Cardiac muscle cell (in vitro differentiated cells and primary cell): Measurements from ENCODE around the gene SAP30BP. TPM values are rescaled to one million over a fixed set of nuclear protein-coding genes. Genes with fewer than 3 reads are reported as not detected.

Experiments used
- DNase-seq, 2 donors: peaks; one replicate each; pipeline versions ENCODE4 v3.0.0 to v3.0.0-alpha.2; 2010 to 2017; ENCODE audit warnings: low read depth in 1 of 2, low spot score in 1 of 2
- H3K27ac ChIP-seq: fragments of 200-600 bp; sonication (generic); 2 replicates; pipeline ENCODE4 v1.5.1; 2016
- H3K27me3 ChIP-seq: fragments of 200-600 bp; sonication (generic); 2 replicates; pipeline ENCODE4 v1.6.0; 2016; ENCODE audit warnings: control low read depth
- H3K36me3 ChIP-seq: fragments of 200-600 bp; sonication (generic); 2 replicates; pipeline ENCODE4 v1.5.1; 2016; ENCODE audit warnings: control low read depth
- H3K4me1 ChIP-seq: fragments of 200-600 bp; sonication (generic); 2 replicates; pipeline ENCODE4 v1.8.1; 2017; ENCODE audit warnings: low read depth, mild to moderate bottlenecking, mixed run types
- H3K4me3 ChIP-seq: fragments of 200-600 bp; sonication (generic); 2 replicates; pipeline ENCODE4 v1.5.1; 2016; ENCODE audit warnings: mild to moderate bottlenecking
- H3K9me3 ChIP-seq: fragments of 200-600 bp; sonication (generic); 2 replicates; pipeline ENCODE4 v1.5.1; 2017; ENCODE audit warnings: low read depth, mild to moderate bottlenecking, control low read depth
- polyA plus RNA-seq: library from polyadenylated mRNA; unstranded; fragments of >200 nt; fragmentation: Nextera tagmentation; extraction: Ambion mirVana; gene quantifications from 2 replicates; pipeline ENCODE4 v1.2.1, GENCODE V29; 2016
- total RNA-seq: library from RNA; depleted of rRNA; stranded (reverse); fragments of >200 nt; gene quantifications from 2 replicates; pipeline ENCODE4 v1.2.3, GENCODE V29; 2016
- TF ChIP-seq, protein P1 (sequence below): IDR thresholded peaks from 2 replicates; pipeline ENCODE4 v1.5.1; 2012; ENCODE audit warnings: low read depth, mild to moderate bottlenecking, low read length

The SAP30BP gene
- total and polyA plus RNA-seq, 2 experiments from 2014 or later = 50.8 to 106 TPM

DNA sequence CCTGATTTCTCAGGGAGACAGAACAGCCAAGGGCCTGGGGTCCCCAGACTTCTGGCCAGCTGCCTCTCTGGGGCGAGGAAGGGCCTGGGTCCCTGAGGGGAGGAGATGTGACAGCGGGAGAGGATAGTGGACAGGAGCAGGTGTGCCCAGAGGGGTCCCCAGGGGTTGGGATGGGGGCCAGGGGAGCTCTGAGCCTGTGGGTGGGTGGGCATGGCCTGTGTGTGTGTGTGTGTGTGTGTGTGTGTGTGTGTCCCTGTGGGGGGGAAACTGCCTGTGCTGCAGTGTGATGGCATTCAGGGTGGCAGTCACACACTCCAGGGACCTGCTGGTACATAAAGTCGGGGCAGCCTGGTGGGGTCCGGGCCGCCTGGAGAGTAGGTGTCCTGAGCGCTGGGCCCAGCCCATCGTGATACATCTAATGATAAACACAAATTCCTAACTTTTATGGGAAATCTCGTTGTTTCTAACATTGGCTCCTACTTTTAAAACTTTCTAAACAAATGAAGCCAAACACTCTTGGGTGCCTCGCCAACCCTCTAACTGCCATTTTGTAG lies 55.5 kb downstream of the SAP30BP start:
- Histone ChIP-seq H3K9me3 (no peaks in the 10 kb centered on the region), H3K27ac (no peak overlapping the region), H3K4me1 (no peaks in the 10 kb centered on the region), H3K27me3 (peaks cover 59% of the 10 kb centered on the region), H3K36me3 (no peaks in the 10 kb centered on the region), H3K4me3 (no peak overlapping the region)
- no peak for DNase-seq
- TF ChIP-seq, protein P1, sequence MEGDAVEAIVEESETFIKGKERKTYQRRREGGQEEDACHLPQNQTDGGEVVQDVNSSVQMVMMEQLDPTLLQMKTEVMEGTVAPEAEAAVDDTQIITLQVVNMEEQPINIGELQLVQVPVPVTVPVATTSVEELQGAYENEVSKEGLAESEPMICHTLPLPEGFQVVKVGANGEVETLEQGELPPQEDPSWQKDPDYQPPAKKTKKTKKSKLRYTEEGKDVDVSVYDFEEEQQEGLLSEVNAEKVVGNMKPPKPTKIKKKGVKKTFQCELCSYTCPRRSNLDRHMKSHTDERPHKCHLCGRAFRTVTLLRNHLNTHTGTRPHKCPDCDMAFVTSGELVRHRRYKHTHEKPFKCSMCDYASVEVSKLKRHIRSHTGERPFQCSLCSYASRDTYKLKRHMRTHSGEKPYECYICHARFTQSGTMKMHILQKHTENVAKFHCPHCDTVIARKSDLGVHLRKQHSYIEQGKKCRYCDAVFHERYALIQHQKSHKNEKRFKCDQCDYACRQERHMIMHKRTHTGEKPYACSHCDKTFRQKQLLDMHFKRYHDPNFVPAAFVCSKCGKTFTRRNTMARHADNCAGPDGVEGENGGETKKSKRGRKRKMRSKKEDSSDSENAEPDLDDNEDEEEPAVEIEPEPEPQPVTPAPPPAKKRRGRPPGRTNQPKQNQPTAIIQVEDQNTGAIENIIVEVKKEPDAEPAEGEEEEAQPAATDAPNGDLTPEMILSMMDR = no peak

DNA sequence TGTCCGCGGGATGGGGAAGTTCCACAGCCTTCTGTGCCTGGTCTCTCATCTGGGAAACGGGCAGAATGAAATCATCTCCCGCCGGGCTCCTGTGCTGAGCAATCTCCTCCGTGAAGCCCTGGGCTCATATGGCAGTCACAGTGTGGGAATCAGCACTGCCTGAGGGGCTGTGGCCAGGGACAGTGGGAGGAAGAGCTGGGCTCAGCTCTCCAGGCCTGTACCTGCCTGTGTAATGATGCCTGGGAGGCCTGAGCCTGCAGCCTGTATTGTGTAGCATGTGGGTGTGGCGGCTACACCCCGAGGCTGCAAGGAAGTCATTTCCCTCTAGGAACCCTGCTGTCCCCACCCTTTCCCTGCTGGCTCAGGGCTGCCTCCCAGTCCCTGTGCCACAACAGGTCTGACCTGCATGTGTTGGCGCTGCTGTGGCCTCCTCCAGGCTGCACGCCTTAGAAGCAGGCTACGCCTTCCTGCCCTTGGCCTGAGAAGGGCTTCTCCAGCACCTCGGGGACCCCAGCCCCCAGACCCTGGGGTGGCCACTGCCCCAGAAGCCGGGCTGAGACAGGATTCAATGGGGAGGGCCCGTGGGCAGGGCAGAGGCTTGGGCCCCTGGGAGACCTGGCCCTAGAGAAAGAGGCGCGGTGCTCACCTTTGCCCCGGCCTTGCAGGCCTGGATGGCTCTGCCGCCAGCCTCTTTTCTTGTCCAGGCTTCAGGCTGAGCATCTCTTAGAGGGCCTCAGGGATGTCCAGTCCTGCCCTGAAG lies 56.2 kb downstream of the SAP30BP start:
- H3K36me3 ChIP-seq = no peaks in the 10 kb centered on the region
- H3K4me3 ChIP-seq = no peak overlapping the region
- no peak for DNase-seq
- TF ChIP-seq, protein P1 = no peak
- no peaks in the 10 kb centered on the region for H3K4me1 ChIP-seq
- no peak overlapping the region for H3K27ac ChIP-seq
- H3K27me3 ChIP-seq = peaks cover 51% of the 10 kb centered on the region
- H3K9me3 ChIP-seq = no peaks in the 10 kb centered on the region

DNA sequence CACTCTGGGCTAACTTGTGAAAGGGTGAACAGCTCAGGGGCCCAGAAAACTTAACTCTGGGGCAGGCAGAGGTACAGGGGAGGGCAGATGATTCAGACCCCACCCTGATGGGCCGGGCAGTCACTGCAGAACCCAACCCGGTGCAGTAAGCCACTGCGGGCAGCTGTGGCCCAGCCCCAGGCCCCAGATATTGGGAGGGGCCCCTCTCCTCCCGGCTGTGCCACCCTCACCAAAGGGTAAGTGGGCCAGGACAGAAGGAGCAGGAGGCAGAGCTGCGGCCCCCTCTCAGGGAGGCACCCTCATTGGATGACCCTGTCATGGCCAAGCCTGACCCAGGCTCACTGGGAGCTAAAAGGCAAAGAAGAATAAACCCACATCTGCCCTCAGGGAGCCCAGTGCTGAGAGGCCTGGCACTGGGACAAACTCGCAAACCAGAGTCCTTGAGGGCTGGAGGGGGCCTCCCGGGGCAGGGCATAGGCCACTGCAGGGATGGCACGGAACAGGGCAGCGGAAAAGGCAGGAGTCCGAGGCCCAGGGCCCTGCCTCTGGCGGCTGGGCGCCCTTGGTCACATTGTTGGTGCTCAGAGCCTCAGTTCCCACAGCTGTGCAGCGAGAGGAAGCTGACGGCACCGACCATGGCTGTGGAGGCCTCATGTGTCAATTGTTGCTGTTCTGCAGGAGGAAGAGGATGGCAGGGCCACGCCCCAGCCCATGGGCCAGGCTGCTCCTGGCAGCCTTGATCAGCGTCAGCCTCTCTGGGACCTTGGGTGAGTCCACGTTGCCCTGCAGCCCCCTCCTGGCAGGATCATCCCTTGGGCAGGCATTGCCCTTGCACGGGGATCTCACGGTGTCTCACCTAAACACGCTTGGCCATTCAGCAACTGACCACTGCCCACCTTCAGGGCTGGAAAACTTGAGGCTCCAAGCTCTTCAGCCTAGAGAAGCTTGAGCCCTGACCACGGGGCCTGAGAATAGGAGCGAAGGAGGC lies 57.2 kb downstream of the SAP30BP start:
- no peak overlapping the region for H3K4me3 ChIP-seq
- H3K27me3 ChIP-seq = peaks cover 42% of the 10 kb centered on the region
- H3K36me3 ChIP-seq = no peaks in the 10 kb centered on the region
- TF ChIP-seq, protein P1 = no peak
- no peak for DNase-seq
- H3K4me1 ChIP-seq = no peaks in the 10 kb centered on the region
- H3K9me3 ChIP-seq = no peaks in the 10 kb centered on the region
- H3K27ac ChIP-seq = no peak overlapping the region

DNA sequence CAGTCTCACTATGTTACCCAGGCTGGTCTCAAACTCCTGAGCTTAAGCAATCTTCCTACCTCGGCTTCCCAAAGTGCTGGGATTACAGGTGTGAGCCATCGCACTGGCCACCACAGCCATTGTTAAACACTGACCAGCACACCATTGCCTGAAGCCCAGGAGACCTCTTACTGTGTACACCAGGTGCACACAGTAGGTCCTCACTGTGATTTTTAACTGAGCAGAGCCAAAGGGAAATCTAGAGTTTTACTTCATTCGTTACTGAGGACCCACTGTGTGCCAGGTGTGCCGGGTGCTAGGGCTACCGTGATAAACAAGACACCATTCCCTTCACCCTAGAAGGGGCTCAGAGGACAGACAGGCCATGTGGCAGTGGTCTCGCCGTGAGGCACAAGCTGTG lies 58.4 kb downstream of the SAP30BP start:
- Histone ChIP-seq H3K27ac (no peak overlapping the region), H3K9me3 (no peaks in the 10 kb centered on the region), H3K4me3 (no peak overlapping the region), H3K27me3 (peaks cover 30% of the 10 kb centered on the region), H3K4me1 (no peaks in the 10 kb centered on the region), H3K36me3 (no peaks in the 10 kb centered on the region)
- TF ChIP-seq, protein P1 = no peak
- no peak for DNase-seq

DNA sequence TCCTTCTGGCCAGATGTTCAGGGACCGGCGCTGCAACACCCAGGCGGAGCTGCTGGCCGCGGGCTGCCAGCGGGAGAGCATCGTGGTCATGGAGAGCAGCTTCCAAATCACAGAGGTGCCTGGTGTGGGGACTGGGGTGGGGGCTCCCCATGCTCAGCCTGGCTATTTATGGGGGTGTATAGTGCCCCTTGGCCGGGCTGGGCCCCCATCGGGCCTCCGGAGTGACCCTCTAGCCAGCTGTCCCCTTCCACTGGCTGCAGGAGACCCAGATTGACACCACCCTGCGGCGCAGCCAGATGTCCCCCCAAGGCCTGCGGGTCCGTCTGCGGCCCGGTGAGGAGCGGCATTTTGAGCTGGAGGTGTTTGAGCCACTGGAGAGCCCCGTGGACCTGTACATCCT lies 60.3 kb downstream of the SAP30BP start:
- no peak overlapping the region for H3K27ac ChIP-seq
- H3K9me3 ChIP-seq = no peaks in the 10 kb centered on the region

More for the DNA sequence above, 60.3 kb downstream of the SAP30BP start:
- Histone ChIP-seq H3K27me3 (peaks cover 11% of the 10 kb centered on the region), H3K4me3 (no peak overlapping the region), H3K4me1 (no peaks in the 10 kb centered on the region), H3K36me3 (no peaks in the 10 kb centered on the region)
- DNase-seq = no peak
- TF ChIP-seq, protein P1 = no peak
